Heart right ventricle (tissue), 16 donors: ENCODE data around the gene EEF1B2. TPM values are rescaled to one million over a fixed set of nuclear protein-coding genes. Genes with fewer than 3 reads are reported as not detected.

ENCODE experiments used
- ATAC-seq, 8 donors: fragments of 200-7000 bp; cut with Tn5 transposase; one replicate each; pipeline ENCODE4 v1.9.1; 2020; ENCODE audit warnings: mild to moderate bottlenecking in 8 of 8, moderate library complexity in 8 of 8, moderate number of reproducible peaks in 1 of 8
- DNase-seq, 2 donors: peaks; one replicate each; pipeline ENCODE4 v3.0.0-alpha.2; 2020
- H3K27ac ChIP-seq, 10 donors: fragments of 200-600 bp; sonication (generic) in 2 of 10; one replicate each; pipeline versions ENCODE4 v1.5.0 to v1.8.0; 2020 to 2022; ENCODE audit warnings: mild to moderate bottlenecking in 3 of 10
- H3K27me3 ChIP-seq, 7 donors: fragments of 200-600 bp; one replicate each; pipeline ENCODE4 v1.8.0; 2021 to 2022; ENCODE audit warnings: mild to moderate bottlenecking in 2 of 7
- H3K36me3 ChIP-seq, 9 donors: fragments of 200-600 bp; sonication (generic) in 1 of 9; one replicate each; pipeline versions ENCODE4 v1.5.0 to v1.8.0; 2020 to 2022; ENCODE audit warnings: mild to moderate bottlenecking in 2 of 9
- H3K4me1 ChIP-seq, 9 donors: fragments of 200-600 bp; sonication (generic) in 1 of 9; one replicate each; pipeline versions ENCODE4 v1.5.0 to v1.8.0; 2020 to 2022; ENCODE audit warnings: mild to moderate bottlenecking in 4 of 9
- H3K4me3 ChIP-seq, 10 donors: fragments of 200-600 bp; sonication (generic) in 2 of 10; one replicate each; pipeline versions ENCODE4 v1.5.0 to v1.8.0; 2020 to 2022; ENCODE audit warnings: mild to moderate bottlenecking in 7 of 10, moderate library complexity in 2 of 10
- H3K9me3 ChIP-seq, 11 donors: fragments of 200-600 bp in 10 of 11; sonication (generic) in 2 of 11; one replicate each; pipeline versions ENCODE4 v1.5.0 to v1.8.0; 2013 to 2022; ENCODE audit warnings: mild to moderate bottlenecking in 2 of 11, control low read depth in 1 of 11, moderate library complexity in 1 of 11
- WGBS, 2 donors: extraction: QIAGEN DNeasy Blood & Tissue Kit; methylation state at CpG; one replicate each; pipeline ENCODE4 v1.1.7; 2013; ENCODE audit warnings: inconsistent platforms in 1 of 2; 5-methylcytosine and 5-hydroxymethylcytosine counted together
- intact Hi-C, 10 donors: fragments of 100-400 bp; cut with DNase I; formaldehyde crosslinking; loops; one replicate each; pipeline versions ENCODE4 v1.11.1 to v1.14.2; 2022
- polyA plus RNA-seq, 2 donors: library from polyadenylated mRNA; stranded (reverse); fragments of 200-250 nt; gene quantifications; one replicate each; pipeline ENCODE4 v1.2.3, GENCODE V29; 2013
- total RNA-seq, 10 donors: library from RNA; stranded (reverse); fragmentation: NEBNext Ultra II Directional in 3 of 10; extraction: Animal tissue kit (Norgen Biotek cat#: 25700) in 3 of 10; gene quantifications; one replicate each; pipeline versions ENCODE4 v1.2.1 to v1.2.4, GENCODE V29; 2021 to 2023
- TF ChIP-seq, protein P1 (sequence below), 9 donors: fragments of 200-600 bp; sonication (generic) in 2 of 9; IDR thresholded peaks; one replicate each; pipeline versions ENCODE4 v1.5.0 to v1.8.0; 2021 to 2022; ENCODE audit warnings: antibody characterized with exemption in 9 of 9, mild to moderate bottlenecking in 5 of 9, moderate library complexity in 1 of 9
- donor health status: Arrhythmogenic right ventricular cardiomyopathy.
- donor health status: ischemic (EF 13 %, LVEDD 7.1; RV severe dilation, severe dysfunction).
- donor health status: healthy with polysubstance abuse.
- donor health status: DM: no; HTN: yes; CAD: no.
- donor health status: DM: no; HTN: no; CAD: no.
- donor health status: ischemic (EF 25% LVEDD 6.9; RV normal size, moderate dysfunction).
- donor health status: ischemic (EF 25% LVEDD 5.7; RV mildly dilated, moderate dysfunction).
- donor health status: healthy.
- donor health status: DM: yes; HTN: yes; CAD: no.
- donor health status: Ischemic cardiomyopathy.
- donor health status: ischemic (EF 35%, LVEDD 5.7; RV mildly dilated, moderate dysfunction).
- donor health status: nonischemic (EF 11% LVEDD 7.7; RV severe dilation, severe dysfunction).
- donor health status: DM: yes; HTN: yes; CAD: no.
- donor health status: PGD.
- donor health status: ischemic (EF 29% LVEDD 5.4; RV normal size, mild dysfunction).
- donor health status: nonischemic (EF 23%, LVEDD 6.1; RV moderate dilation, normal function).

The EEF1B2 gene
- total and polyA plus RNA-seq, 12 donors, result 205 to 813 (median 228) TPM

DNA sequence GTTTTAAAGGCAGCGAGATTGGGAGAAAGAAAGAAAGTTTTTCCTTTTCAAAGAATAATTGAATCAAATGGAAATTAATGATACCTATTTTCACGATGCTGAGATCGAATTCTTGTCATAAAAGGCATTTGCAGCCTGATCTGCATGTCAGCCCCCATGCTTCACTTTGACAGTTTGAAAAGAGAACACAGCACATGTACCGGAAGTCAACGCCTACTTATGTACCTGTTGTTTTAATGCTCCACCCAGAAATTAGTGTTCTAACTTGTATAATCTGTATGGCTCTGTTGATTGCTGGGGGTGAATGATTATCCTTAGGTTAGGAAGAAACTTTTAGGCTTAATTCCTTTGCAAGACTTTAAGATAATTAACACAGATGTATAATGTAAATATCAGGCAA is 31.0 kb downstream of the EEF1B2 start:
- TF ChIP-seq, protein P1, sequence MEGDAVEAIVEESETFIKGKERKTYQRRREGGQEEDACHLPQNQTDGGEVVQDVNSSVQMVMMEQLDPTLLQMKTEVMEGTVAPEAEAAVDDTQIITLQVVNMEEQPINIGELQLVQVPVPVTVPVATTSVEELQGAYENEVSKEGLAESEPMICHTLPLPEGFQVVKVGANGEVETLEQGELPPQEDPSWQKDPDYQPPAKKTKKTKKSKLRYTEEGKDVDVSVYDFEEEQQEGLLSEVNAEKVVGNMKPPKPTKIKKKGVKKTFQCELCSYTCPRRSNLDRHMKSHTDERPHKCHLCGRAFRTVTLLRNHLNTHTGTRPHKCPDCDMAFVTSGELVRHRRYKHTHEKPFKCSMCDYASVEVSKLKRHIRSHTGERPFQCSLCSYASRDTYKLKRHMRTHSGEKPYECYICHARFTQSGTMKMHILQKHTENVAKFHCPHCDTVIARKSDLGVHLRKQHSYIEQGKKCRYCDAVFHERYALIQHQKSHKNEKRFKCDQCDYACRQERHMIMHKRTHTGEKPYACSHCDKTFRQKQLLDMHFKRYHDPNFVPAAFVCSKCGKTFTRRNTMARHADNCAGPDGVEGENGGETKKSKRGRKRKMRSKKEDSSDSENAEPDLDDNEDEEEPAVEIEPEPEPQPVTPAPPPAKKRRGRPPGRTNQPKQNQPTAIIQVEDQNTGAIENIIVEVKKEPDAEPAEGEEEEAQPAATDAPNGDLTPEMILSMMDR (IDR thresholded peaks at IDR 0.05), result no peak
- Histone ChIP-seq H3K27ac (no peak overlapping the region), H3K27me3 (peaks cover 0 to 4% (median 0%) of the 10 kb centered on the region in 7 donors), H3K36me3 (no peaks in the 10 kb centered on the region), H3K4me3 (no peak overlapping the region), H3K4me1 (peaks cover 0 to 5% (median 0%) of the 10 kb centered on the region in 9 donors), H3K9me3 (no peaks in the 10 kb centered on the region)
- 88 to 92% methylated on average over 5 of the region's 5 CpGs for WGBS, 2 donors
- intact Hi-C loops, result no loop called here
- ATAC-seq (no peak), DNase-seq (no peak)

DNA sequence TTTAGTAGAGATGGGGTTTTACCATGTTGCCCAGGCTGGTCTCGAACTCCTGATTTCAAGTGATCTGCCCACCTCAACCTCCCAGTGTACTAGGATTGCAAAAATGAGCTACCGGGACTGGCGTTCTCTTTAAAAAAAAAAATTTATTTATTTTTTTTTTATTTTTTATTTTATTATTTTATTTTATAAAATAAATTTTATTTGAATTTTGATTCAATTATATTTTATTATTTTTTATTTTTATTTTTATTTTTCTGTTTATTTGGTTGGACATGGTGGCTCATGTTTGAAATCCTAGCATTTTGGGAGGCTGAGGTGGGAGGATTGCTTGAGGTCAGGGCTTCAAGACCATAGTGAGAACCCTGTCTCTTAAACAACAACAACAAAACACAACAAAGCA is 32.5 kb downstream of the EEF1B2 start:
- Histone ChIP-seq H3K36me3 (no peaks in the 10 kb centered on the region), H3K9me3 (no peaks in the 10 kb centered on the region), H3K4me1 (peaks cover 0 to 5% (median 0%) of the 10 kb centered on the region in 9 donors), H3K27ac (no peak overlapping the region), H3K4me3 (no peak overlapping the region), H3K27me3 (peaks cover 0 to 4% (median 0%) of the 10 kb centered on the region in 7 donors)
- no peak for ATAC-seq
- no peak for DNase-seq
- TF ChIP-seq, protein P1 (IDR thresholded peaks at IDR 0.05), result no peak
- intact Hi-C loops, result no loop called here
- 95 to 98% methylated on average over 3 of the region's 3 CpGs for WGBS, 2 donors

DNA sequence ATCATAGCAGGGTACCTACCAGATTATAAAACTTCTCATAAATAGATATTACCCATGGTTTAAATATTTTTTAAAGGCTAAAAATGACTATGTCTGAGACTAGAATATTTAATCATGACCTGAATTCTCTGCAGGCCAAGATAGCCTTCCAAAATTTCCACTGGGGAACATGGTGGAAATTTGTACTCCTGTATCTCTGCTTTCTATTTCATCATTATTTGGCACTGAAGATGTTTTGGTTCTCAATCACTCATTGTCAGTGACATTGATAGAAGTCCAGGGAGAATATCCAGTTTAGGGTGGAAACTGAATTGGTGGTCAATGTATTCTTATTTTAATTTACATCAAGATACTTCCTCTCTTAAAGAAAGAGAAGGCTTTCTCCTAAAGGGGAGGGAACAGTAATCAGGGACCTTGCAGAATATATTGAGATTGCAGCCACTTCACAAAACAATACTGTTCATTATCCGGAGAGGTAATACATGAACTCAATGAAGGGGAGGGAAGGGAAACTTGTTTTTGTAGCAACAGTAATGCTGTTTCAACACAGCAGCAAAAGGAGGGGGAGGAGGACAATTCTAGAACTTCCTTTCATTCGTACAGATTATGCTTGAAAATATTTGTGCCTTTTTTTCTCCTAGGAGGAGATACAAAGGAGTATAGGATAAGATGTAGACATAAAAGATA is 34.1 kb downstream of the EEF1B2 start:
- intact Hi-C loops, result no loop called here
- TF ChIP-seq, protein P1 (IDR thresholded peaks at IDR 0.05), result no peak

DNA sequence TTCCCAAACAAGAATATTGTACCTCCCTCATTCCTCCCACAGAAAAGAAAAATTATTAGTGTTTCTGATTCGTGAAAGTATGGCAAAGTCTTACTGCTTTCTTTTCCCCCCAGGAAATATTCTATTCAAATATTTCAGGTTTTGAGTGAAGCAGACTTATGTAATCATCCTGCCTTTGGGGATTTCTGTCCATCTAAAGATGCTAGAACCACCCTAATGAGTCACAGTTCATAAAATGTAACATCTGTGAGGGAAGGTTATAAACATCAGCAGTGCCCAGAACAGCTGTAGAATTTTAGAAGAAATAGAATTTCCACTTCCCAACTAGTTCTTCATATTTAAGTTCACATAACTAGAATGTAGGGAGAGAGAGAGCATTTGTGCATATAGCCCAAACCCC is 39.0 kb downstream of the EEF1B2 start:
- DNase-seq, result no peak
- Histone ChIP-seq H3K36me3 (no peaks in the 10 kb centered on the region), H3K4me3 (no peak overlapping the region), H3K9me3 (no peaks in the 10 kb centered on the region), H3K27me3 (peaks cover 0 to 8% (median 0%) of the 10 kb centered on the region in 7 donors), H3K27ac (peak overlapping the region in 3 of 10 donors; percentile 21 to 27 (median 22)), H3K4me1 (peaks cover 0 to 5% (median 0%) of the 10 kb centered on the region in 9 donors)
- 50 to 59% methylated on average over 1 of the region's 1 CpG for WGBS, 2 donors
- intact Hi-C loops, result no loop called here
- TF ChIP-seq, protein P1 (IDR thresholded peaks at IDR 0.05), result no peak
- ATAC-seq, result peak in 2 of 8 donors; percentile 51 to 75

More for the DNA sequence above, 34.1 kb downstream of the EEF1B2 start:
- DNase-seq, result no peak
- H3K9me3 ChIP-seq, result no peaks in the 10 kb centered on the region
- H3K36me3 ChIP-seq, result no peaks in the 10 kb centered on the region
- 35 to 44% methylated on average over 2 of the region's 2 CpGs for WGBS, 2 donors
- no peaks in the 10 kb centered on the region for H3K27me3 ChIP-seq
- peak in 3 of 8 donors; percentile 9 to 33 (median 29) for ATAC-seq
- peaks cover 0 to 5% (median 0%) of the 10 kb centered on the region in 9 donors for H3K4me1 ChIP-seq
- H3K27ac ChIP-seq, result peak overlapping the region in 3 of 10 donors; percentile 15 to 33 (median 16)
- no peak overlapping the region for H3K4me3 ChIP-seq
